Activated T-cell treated with anti-CD3 and anti-CD28 coated beads, Interleukin-2, amount 50 U/mL, for 1 hour (primary cell): ENCODE results near the gene ENPP1.

Experiments used
- DNase-seq: peaks from one replicate; pipeline ENCODE4 v3.0.0-alpha.2; 2020

The ENPP1 gene

DNA sequence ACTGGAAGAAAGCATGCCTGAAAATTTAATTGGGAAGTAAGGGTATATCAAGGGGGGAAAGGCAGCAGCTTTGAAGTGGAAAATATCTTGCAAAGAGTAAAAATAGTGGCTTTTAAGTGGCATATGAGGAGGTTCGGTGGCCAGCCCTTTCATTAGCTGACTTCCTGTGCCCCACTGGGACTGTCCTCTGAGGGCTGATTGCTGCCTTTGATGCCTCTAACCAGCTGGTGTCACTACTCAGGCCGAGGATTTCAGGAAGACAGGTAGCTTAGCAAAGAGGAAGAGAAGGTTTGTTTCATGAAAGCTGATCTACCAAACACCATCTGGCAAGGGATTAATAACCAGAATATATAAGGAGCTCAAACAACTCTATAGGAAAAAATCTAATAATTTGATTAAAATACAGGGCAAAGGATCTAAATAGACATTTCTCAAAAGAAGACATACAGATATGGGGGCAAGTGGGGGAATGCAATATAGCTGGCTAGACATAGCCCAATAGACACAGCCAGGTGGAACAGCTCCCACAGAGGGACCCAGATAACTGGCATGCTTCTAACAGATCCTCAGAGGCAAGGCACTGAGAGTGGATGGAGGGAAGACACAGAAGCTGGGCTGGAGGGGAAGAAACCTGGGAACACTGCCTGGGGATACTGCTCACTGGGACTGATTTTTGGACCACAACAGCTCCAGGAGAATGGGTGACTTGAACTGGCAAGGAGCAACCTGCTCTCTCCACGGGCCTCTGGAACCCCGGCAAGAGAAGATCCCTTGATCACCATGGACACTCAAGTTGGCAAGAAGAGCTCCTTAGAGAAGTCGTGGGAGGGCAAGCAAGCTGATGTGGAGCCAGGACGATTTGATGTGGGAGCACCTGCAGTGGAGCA is 110.2 kb downstream of the ENPP1 start:
- no peak for DNase-seq

DNA sequence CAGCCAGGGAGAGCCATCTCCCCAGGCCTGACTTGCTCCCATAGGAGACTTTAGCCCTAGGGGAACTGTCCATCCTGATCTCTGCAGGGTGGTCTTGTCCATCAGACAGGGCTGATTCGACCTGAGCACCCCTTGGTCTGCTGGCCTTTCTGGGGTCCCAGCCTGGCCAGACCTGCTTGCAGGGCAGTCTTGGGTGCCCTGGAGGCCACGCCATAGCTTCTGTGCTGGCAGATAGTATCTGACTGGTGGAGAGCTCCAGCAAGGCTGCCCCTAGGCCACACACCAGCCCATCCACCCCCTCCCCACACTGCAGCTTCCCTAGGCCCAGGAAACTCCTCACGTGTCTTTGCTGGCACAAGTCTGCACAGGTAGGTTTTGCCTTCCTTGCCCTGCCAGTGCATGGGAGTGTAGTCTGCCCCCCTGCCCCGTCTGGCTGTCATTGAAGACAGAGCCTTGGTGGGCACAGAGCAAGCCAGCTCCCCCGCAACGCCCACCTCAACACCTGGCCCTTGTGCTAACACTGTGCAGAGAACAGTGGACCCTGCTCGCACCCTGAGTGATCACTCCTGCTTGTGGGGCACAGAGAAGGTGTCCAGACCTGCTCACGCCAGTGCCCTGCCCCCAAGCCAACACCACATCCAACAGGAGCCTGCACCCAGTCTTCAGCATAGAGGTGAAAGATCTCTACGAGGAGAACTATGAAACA is 111.0 kb downstream of the ENPP1 start:
- no peak for DNase-seq

DNA sequence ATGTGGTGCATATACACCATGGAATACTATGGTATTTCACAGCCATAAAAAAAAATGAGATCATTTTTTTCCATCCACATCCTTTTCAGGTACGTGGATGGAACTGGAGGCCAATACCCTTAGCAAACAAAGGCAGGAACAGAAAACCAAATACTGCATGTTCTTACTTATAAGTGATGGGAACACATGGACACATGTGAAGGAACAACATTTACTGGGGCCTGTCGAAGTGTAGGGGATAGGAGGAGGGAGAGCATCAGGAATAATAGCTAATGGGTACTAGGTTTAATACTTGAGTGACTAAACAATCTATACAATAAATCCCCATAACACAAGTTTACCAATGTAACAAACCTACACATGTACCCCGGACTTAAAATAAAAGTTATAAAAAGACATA is 112.8 kb downstream of the ENPP1 start:
- DNase-seq: no peak

DNA sequence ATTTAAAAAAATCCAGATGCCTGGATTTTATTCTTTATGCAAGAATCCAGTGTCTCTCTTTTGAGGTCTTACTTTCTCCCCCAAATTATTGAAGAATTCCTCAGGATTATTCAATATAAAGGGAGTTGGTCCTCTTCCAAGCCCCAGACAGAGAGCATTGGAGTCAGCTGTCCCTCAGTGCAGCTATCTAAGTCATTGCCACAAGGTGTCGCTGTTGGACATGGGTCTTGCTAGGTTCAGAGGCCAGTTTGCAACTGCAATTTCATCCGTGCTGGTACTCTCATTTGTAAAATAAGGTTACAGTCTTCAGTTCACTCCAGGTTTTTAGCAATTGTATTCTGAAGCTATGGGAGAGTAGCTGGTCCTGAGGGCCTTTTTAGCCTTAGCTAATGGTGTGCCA is 115.5 kb downstream of the ENPP1 start:
- no peak for DNase-seq

DNA sequence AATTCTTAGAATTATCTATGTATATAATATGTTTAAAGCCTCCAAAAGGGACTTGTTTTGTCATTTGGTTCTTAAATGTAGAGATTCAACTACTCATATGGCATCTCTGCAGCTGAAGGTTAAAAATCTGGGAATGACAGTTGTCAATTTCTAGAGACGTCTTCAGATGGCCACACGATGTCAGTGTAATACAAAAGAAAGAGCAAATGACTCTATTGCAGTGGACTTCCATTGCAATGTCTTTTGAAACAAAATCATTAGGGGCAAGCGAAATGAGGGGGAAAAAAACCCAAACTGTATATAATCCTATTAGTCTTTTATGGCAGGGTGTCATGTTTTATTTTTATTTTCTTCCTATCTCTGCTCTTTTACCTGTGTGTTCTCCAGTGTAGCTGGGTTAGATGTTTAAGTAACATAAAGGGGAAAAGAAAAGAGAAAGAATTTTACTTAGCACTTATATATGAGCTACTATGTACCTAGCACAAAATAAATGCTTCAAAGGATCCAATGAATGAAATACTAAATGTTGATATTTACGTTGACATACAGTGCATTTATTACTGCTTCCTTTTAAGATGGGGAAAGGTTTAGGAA is 117.2 kb downstream of the ENPP1 start:
- DNase-seq: no peak

DNA sequence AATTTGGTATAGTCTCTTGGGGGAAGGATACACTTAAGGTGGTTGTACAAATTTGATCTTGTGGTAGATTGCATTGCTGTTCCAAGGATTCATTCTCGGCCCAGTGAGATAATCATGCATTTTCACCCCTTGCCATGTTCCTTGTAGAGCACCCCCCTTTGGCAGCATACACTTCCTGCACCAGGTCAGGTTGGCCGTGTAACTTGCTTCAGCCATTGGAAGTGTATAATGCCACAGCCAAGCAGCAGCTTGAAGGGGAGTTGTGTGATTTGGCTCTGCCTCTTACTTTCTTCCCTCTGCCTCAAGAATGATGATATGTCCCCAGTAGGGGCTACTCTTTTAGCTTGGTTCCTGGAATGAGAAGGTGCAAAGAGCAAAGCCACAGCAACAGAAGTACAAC is 121.4 kb downstream of the ENPP1 start:
- DNase-seq: no peak

DNA sequence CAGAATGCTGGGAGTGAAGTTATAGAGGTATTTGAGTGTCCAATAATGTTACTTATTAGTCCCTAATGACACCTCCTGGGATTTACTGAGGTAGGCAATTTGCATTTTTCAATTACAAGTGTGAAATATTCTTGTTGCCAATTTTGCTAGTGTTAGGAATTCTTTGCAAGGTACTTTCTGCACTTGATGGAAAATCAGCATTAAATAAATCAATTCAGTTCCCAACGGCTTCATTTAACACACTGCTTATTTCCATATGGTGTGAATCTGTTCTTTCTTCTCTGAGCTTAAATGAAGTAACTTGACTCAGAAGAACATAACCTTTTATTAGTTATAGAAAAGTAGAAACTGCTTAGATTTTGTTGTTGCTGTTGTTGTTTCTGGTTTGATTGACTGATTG is 122.2 kb downstream of the ENPP1 start:
- no peak for DNase-seq

DNA sequence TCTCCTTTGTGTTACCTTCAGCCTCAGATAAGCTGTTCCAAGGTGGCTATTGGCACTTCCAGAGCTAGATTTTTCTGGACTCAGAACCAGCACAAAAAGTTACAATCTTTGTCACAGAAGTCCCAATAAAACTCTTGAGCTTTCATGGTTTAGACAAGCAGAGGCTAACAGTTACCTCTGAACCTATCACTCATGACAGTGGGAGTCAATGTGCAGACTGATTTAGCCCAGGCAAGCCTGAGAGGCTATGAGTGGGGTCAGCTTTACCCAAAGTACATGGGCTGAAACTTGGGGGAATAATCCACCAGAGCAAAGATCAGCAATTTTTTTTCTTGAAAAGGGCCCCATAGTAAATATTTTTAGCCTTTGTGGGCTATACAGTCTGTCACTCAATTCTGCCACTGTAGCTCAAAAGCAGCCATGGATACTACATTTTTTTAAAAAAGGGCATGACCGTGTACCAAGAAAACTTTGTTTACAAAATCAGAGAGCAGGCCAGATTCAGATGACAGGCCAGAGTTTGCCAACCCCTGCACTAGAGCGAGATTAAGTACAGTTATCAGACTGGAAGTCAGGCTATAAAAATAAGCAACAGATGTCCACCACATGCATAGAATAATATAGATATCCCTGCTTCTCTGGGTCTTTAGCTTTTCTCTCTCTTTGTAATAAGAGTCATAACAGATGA is 123.4 kb downstream of the ENPP1 start:
- DNase-seq: no peak

DNA sequence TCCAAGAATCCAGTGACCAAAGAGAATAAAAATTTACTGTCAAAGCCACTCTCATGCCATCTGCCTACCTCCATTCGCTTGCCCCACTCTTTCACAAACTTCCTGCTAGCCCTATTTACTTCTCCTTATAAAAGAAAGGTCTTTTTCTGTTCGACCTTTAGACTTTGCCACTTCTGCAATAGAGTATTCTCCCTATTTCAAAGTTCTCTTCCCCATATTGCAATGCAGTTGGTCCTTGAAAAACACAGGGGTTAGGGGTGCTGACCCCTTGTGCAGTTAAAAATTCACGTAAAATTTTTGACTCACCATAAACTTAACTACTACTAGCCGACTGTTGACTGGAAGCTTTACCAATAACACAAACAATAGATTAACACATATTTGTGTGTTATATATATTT is 128.3 kb downstream of the ENPP1 start:
- DNase-seq: no peak

DNA sequence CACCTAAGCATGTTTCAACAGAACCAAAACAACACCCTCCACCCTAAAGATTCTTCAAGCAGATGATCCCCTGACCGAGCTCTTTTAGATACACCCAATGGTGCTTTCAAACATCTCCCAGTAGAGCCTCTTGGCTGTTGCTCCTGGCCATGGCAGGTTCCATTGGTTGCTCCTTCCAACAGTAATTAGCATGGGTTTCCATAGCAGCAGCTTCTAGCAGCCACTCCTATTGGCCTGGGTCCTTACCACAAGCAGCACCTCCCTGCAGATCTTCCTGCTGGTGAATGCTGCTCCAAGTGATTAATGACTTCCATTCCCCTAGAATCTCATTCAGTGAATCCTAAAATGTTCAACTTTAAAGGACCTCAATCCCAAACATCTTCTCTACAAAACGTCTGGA is 129.4 kb downstream of the ENPP1 start:
- DNase-seq: no peak

DNA sequence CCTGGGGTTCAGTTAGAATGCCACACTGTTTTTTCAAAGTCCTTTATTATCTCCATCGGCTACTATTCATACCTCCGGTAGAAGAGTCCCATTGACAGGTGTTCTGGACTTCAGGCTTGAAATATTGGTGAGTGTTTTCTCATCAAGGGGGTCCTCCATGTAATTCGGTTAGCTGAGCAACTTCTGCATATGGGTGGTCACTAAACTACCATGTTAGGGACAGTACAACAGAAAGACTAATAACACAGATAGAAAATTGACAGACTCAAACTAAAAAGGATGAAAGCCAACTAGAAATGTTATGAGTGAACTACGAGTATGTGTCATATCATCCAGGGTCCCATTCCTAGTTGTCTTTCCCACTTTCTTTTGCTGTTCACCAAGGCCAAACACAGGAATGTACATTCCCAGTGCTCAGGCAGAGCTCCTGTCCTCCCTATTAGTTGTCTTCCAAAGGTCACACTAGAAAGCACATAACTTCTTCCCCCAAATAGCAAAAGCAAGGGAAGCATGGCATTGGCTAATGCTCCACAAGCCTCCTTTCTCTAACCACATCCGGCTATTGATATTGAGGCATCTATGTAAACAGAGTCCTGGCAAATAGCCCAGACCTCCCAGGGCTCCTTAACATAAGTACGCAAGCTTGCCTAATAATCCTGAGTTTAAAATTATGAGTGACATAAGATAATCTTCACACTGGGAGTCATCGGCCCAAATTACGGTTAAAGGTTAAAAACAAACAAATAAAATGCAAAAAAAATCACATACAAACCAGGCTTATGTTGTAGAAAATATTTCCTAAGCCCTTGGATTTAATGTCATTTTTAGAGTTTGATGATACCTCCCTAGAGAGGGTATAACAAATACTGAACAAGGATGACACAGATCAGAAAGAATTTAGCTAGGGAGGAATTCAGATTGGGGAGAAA is 130.1 kb downstream of the ENPP1 start:
- DNase-seq: no peak
